ENCODE results near the gene HS6ST3.

DNA sequence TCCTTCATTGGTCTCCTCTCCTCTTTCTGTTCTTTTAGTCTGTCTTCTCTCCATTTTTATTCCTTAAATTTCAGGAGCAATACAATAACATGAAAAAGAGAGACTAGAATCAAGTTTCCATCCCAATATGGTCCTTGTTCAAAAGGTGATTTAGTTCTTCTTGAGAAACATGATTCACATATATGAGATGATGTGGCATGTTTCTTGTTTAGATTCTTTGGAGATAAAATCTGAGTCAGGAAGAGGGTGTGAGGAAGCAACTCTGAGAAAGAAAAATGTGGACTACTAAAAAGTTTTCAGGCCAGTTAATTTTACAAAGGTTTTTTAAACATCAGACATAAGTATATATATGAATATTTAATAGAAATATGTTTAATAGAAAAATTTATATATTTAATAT, 673.0 kb downstream of the HS6ST3 start:
- TF ChIP-seq CTCF (IDR thresholded peaks at IDR 0.05) (no peak), POLR2A (IDR thresholded peaks at IDR 0.05) (no peak), EP300 (IDR thresholded peaks at IDR 0.05) (no peak)

All from upper lobe of left lung (tissue), 4 donors.